WI38 (cell line): ENCODE results near the gene GLG1.

ENCODE experiments used
- H3K4me3 ChIP-seq: 2 replicates; pipeline ENCODE4 v1.5.1; 2011; ENCODE audit warnings: low read depth, mild to moderate bottlenecking, control low read depth, low read length
- CTCF ChIP-seq: IDR thresholded peaks from 2 replicates; pipeline ENCODE4 v1.5.1; 2012; ENCODE audit warnings: low read depth, mild to moderate bottlenecking, control low read depth, low read length

Gene GLG1

GRCh38 chr16:74564451-74564984, 42.4 kb downstream of the GLG1 start:
- TF ChIP-seq CTCF: no peak
- H3K4me3 ChIP-seq: no peak overlapping the region

GRCh38 chr16:74563828-74564263, 43.1 kb downstream of the GLG1 start:
- no peak overlapping the region for H3K4me3 ChIP-seq
- TF ChIP-seq CTCF: no peak

GRCh38 chr16:74562117-74562516, 44.8 kb downstream of the GLG1 start:
- no peak overlapping the region for H3K4me3 ChIP-seq
- no peak for TF ChIP-seq CTCF

- TF ChIP-seq CTCF: no peak
- H3K4me3 ChIP-seq: no peak overlapping the region
These were observed 45.3 kb downstream of the GLG1 start for GRCh38 chr16:74561626-74562025.

- TF ChIP-seq CTCF: no peak
- no peak overlapping the region for H3K4me3 ChIP-seq
These were observed 46.0 kb downstream of the GLG1 start for GRCh38 chr16:74560912-74561311.

GRCh38 chr16:74558873-74559272, 48.0 kb downstream of the GLG1 start:
- no peak for TF ChIP-seq CTCF
- H3K4me3 ChIP-seq: no peak overlapping the region

GRCh38 chr16:74557275-74557674, 49.6 kb downstream of the GLG1 start:
- TF ChIP-seq CTCF: no peak
- H3K4me3 ChIP-seq: no peak overlapping the region
